ENCODE results near the gene AKTIP.
"Not testable (repeated sequence)": the region's sequence is repeated elsewhere in the genome, so short reads cannot be mapped to it uniquely, and the experiment has no call there.

The AKTIP gene

DNA sequence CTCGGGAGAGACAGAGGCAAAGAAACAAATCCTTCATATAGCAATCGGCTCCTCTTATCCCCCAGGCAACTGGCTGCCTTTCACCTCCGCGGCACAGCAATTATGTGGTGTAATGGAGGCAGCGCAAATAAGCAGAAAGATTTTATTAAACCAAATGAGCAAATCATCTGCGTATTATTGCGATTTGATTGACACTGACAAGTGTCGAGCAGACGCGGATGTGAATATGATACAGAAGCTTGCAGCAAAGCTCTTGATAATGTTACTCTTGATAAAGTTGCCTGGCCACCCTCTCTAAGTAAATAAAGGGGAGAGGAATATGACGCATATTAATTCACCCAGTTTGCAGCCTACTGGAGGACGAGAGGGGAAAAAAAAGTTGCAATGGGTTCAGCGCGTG is 26.5 kb upstream of the AKTIP start:
- H3K4me3 Mint-ChIP-seq = no peak overlapping the region
- DNase-seq = no peak

DNA sequence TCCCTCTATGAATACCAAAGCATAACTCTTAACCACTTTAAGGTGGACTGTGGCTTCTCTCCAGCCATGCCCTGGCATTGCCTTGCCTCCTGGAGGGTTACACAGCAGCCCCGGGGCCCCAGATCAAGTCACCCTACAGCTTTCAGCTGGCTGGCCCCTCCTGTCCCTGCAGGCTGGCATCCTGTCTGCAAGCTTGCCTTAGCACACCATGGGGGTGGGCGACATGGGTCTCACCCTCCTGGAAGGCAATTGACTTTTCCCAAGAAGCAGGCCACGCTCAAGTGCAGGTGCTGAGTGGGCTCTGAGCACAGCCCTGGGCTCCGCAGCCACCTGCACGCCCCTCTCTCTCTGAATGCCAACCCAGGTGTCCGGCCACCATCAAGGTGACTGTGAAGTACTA is 25.8 kb upstream of the AKTIP start:
- Mint-ChIP-seq H3K4me3 (no peak overlapping the region), H3K9me3 (no peaks in the 10 kb centered on the region), H3K4me1 (ENCODE audit: low read depth in 2 of 2) (peaks cover 2 to 3% of the 10 kb centered on the region in 2 donors), H3K36me3 (ENCODE audit: insufficient read depth) (no peaks in the 10 kb centered on the region), H3K27me3 (no peaks in the 10 kb centered on the region), H3K27ac (peak overlapping the region in 1 of 2 donors; percentile 64)
- DNase-seq = no peak
- no peak for ATAC-seq (replicated peaks)

More for the DNA sequence above, 26.5 kb upstream of the AKTIP start:
- no peaks in the 10 kb centered on the region for H3K27me3 Mint-ChIP-seq
- H3K27ac Mint-ChIP-seq = no peak overlapping the region
- H3K9me3 Mint-ChIP-seq = no peaks in the 10 kb centered on the region
- H3K36me3 Mint-ChIP-seq (ENCODE audit: insufficient read depth) = no peaks in the 10 kb centered on the region
- H3K4me1 Mint-ChIP-seq (ENCODE audit: low read depth in 2 of 2) = peaks cover 6% of the 10 kb centered on the region in 2 donors
- ATAC-seq (replicated peaks) = no peak

DNA sequence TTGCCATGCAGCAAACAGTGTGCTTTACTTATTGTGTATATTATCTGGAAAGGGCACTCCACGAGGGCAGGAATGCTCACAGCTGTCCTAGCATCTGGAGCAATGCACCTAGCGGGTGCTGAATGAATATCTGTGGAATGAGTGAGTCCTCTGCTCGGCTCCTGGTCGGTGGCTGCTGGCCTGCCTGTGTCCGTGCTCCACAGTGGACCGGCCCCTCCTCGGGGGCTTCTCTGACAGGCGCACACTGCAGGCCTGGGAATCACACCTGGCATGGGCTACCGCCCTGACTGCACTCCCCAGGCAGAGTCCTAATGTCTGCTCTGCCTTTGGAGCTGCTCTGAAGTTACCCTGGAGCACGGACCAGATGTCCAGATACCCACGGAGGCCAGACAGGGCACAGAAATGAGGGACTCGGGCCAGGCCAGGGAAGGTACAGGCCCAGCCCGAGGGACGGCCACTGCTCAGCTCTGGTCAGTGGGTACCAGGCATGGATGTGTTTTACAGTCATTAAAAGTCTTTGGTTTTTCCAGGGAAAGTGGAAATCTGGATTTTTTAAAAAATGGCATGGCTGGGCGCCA is 21.1 kb upstream of the AKTIP start:
- H3K36me3 Mint-ChIP-seq (ENCODE audit: insufficient read depth) = peaks cover 5% of the 10 kb centered on the region

DNA sequence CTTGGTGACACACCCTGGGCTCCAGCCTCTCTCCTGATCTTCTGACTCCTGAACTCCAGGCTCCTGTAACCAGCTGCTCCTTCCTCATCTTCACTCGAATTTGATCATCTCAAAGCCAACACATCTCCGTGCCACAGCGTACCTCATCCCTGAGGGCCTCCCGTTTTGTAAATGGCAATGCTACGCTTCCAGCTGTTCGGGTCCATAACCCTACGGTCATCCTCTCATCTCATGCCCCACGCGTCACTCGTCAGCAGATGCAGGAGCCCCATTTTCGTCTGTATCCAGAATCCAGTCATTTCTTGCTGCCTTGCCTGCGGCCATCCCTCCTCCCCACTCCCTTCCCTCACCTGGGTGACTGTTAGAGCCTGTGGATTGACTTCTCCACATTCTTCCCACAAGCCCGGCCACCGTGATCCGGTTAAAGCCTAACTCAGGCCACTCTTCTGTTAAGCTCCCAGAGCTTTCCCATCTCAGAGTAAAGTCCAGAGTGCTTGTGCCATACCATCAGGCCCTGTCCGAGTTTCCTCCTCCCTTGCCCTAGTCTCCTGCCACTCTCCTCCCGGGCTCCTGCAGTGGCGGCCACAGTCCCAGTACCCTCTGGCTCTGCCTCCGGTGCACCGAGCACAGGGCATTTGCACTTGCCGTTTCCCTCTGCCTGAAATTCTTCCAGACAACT is 20.3 kb upstream of the AKTIP start:
- Mint-ChIP-seq H3K4me3 (no peak overlapping the region), H3K27ac (peak overlapping the region in 1 of 2 donors; percentile 57), H3K9me3 (no peaks in the 10 kb centered on the region), H3K4me1 (ENCODE audit: low read depth in 2 of 2) (peaks cover 28 to 33% of the 10 kb centered on the region in 2 donors), H3K36me3 (ENCODE audit: insufficient read depth) (peaks cover 12% of the 10 kb centered on the region), H3K27me3 (peaks cover 0 to 6% of the 10 kb centered on the region in 2 donors)
- DNase-seq (no peak), ATAC-seq (replicated peaks) (no peak)

More for the DNA sequence above, 21.1 kb upstream of the AKTIP start:
- no peak for ATAC-seq (replicated peaks)
- Mint-ChIP-seq H3K27me3 (peaks cover 0 to 6% of the 10 kb centered on the region in 2 donors), H3K9me3 (no peaks in the 10 kb centered on the region), H3K4me1 (ENCODE audit: low read depth in 2 of 2) (peaks cover 22 to 25% of the 10 kb centered on the region in 2 donors), H3K4me3 (no peak overlapping the region), H3K27ac (peak overlapping the region in 1 of 2 donors; percentile 33)
- no peak for DNase-seq

DNA sequence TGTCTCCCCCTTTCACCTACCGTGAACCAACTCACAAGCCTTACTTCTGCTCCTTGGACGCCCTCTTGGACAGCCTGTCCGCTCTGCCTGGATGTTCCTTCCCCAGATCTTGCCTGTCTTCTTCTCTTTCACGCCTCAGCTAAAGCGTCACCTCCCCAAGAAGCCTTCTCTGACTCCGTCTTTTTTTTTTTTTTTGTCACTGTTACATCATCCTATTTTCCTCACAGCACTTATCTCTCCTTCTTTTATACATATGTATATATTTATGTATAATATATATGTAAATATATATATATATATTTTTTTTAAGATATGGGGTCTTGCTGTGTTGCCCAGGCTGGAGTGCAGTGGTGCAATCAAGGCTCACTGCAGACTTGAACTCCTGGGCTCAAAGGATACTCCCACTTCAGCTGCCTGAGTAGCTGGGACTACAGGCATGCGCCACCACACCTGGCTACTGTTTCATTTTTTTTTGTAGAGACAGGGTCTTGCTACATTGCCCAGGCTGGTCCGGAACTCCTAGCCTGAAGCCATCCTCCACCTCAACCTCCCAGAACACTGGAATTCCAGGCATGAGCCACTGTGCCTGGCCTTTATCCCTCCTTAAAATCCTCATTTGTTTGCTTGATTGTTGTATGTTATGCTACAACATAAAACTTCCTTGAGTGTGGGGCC is 16.5 kb upstream of the AKTIP start:
- Mint-ChIP-seq H3K27me3 (peaks cover 0 to 6% of the 10 kb centered on the region in 2 donors), H3K4me3 (peak overlapping the region; percentile 72 to 82), H3K4me1 (ENCODE audit: low read depth in 2 of 2) (peaks cover 55 to 64% of the 10 kb centered on the region in 2 donors), H3K9me3 (no peaks in the 10 kb centered on the region), H3K36me3 (ENCODE audit: insufficient read depth) (peaks cover 16% of the 10 kb centered on the region), H3K27ac (peak overlapping the region; percentile 85 to 94)
- ATAC-seq (replicated peaks) = peak; percentile 35
- no peak for DNase-seq

DNA sequence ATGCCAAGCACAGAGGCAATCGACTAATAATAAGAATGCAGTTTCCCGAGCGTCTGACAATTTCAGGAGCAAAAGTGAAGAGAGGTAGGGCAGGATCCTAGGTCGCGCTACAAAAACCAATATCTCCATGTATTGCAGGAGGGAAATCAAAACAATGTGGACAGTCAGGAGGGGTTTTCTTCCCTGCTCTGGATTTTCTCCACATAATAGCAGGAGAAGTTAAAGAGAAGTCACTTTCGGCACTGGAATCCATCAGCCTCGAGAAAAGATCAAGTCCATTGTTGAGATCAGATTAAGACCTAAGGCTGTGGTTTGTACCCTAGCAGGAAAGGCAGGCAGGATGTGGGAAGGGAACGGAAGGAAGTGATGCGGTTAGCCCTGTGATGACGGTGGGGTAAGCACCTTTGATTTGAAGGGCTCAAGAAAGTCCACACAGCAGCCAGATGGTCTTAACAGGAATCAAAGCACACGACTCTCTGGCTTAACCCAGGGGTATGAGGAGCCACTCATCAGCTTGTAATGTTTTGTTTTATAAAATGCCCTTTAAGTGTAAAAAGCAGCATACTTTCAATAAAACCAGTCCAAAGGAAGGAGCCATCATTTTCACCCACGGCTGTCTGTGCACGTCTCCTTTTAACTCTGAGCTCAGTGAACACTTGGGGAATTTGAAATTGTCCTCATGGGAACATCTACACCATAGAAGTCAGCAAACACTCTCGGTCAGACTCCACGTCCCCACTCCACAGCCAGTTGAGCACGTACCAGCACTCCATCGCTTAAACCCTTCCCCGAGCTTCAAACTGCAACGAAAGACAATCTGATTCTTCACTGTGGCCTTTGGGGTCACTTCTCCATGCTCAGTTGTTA is 15.8 kb upstream of the AKTIP start:
- Mint-ChIP-seq H3K9me3 (no peaks in the 10 kb centered on the region), H3K27me3 (peaks cover 0 to 6% of the 10 kb centered on the region in 2 donors), H3K4me1 (ENCODE audit: low read depth in 2 of 2) (peaks cover 59 to 66% of the 10 kb centered on the region in 2 donors), H3K4me3 (peak overlapping the region; percentile 72 to 82), H3K27ac (peak overlapping the region; percentile 85 to 94), H3K36me3 (ENCODE audit: insufficient read depth) (peaks cover 16% of the 10 kb centered on the region)
- ATAC-seq (replicated peaks) = peak; percentile 98
- peak; percentile 72 to 77 (median 76) for DNase-seq

DNA sequence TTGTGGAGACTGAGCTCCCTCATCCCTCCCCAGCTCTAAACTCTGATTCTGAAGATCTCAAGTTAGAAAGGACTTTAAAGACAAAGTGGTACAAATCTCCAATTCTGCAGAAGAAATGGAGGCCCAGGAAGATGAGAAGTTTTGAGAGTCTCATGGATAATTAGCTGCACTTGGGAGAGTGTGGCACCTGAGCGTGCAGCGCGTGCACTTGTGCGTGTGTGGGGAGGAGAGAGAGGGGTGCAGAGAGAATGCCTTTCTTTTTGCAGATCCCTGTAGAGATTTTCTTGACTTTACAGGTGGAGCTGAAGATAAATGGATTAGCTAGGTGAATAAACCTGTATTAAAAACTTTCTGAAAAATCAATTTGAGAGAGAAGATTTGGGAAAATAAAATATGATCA is 14.8 kb upstream of the AKTIP start:
- H3K4me3 Mint-ChIP-seq = peak overlapping the region; percentile 72 to 82
- ATAC-seq (replicated peaks) = no peak
- H3K9me3 Mint-ChIP-seq = no peaks in the 10 kb centered on the region
- H3K27ac Mint-ChIP-seq = peak overlapping the region in 1 of 2 donors; percentile 71
- H3K36me3 Mint-ChIP-seq (ENCODE audit: insufficient read depth) = peaks cover 16% of the 10 kb centered on the region
- peaks cover 0 to 1% of the 10 kb centered on the region in 2 donors for H3K27me3 Mint-ChIP-seq
- DNase-seq = no peak
- H3K4me1 Mint-ChIP-seq (ENCODE audit: low read depth in 2 of 2) = peaks cover 59 to 73% of the 10 kb centered on the region in 2 donors

DNA sequence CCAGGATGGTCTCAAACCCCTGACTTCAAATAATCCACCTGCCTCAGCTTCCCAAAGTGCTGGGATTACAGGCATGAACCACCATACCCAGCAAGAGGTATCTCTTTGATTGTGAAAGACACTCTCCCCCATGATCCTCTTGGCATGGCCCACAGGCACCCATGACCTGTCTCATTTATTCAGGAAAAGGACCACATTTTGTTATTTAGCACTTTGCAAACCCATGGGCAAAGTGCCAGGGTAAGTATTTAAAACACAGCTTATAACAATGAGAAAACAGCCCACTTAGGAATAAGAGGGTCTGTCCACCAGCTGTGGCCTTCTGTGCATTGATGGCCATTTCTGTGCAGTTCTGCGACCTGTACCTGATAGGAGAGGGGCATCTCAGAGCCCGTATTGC is 12.8 kb upstream of the AKTIP start:
- no peak for DNase-seq
- no peak overlapping the region for H3K27ac Mint-ChIP-seq
- no peaks in the 10 kb centered on the region for H3K27me3 Mint-ChIP-seq
- H3K36me3 Mint-ChIP-seq (ENCODE audit: insufficient read depth) = peaks cover 16% of the 10 kb centered on the region
- peaks cover 74 to 84% of the 10 kb centered on the region in 2 donors for H3K4me1 Mint-ChIP-seq (ENCODE audit: low read depth in 2 of 2)
- ATAC-seq (replicated peaks) = no peak
- no peaks in the 10 kb centered on the region for H3K9me3 Mint-ChIP-seq
- H3K4me3 Mint-ChIP-seq = peak overlapping the region; percentile 47 to 82

DNA sequence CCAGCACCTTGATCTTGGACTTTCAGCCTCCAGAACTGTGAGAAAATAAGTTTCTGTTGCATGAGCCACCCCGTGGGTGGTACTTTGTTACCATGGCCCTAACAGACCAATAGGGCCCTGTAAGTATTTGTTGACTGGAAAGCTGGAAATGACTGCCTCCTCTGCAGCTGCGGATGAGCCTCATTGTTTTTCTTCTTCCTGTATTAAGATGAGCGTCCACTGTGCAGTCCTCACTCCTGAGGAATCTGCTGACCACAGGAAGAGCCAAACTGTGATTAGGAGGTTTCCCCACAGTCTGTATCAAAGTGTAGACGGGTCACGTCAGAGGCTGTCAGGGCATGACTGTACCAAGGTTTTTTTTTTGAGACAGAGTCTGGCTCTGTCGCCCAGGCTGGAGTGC is 12.2 kb upstream of the AKTIP start:
- no peaks in the 10 kb centered on the region for H3K9me3 Mint-ChIP-seq
- ATAC-seq (replicated peaks) (no peak), DNase-seq (no peak)
- peak overlapping the region; percentile 18 to 47 for H3K4me3 Mint-ChIP-seq
- H3K4me1 Mint-ChIP-seq (ENCODE audit: low read depth in 2 of 2) = peaks cover 77 to 85% of the 10 kb centered on the region in 2 donors
- no peaks in the 10 kb centered on the region for H3K27me3 Mint-ChIP-seq
- H3K27ac Mint-ChIP-seq = no peak overlapping the region
- H3K36me3 Mint-ChIP-seq (ENCODE audit: insufficient read depth) = peaks cover 16% of the 10 kb centered on the region

DNA sequence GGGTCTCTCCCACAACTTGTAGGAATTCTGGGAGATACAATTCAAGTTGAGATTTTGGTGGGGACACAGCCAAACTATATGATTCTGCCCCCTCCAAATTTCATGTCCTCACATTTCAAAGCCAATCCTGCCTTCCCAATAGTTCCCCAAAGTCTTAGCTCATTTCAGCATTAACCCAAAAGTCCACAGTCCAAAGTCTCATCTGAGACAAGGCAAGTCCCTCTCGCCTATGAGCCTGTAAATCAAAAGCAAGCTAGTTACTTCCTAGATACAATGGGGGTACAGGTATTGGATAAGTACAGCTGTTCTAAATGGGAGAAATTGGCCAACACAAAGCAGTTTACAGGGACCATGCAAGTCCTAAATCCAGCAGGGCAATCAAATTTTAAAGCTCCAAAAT is 9.8 kb upstream of the AKTIP start:
- H3K27me3 Mint-ChIP-seq; H3K9me3 Mint-ChIP-seq; H3K36me3 Mint-ChIP-seq (ENCODE audit: insufficient read depth); DNase-seq; ATAC-seq (replicated peaks): not testable (repeated sequence)
- peak overlapping the region in 1 of 2 donors; percentile 6 for H3K4me3 Mint-ChIP-seq
- peak overlapping the region in 1 of 2 donors; percentile 53 for H3K27ac Mint-ChIP-seq
- peaks cover 57 to 64% of the 10 kb centered on the region in 2 donors for H3K4me1 Mint-ChIP-seq (ENCODE audit: low read depth in 2 of 2)

DNA sequence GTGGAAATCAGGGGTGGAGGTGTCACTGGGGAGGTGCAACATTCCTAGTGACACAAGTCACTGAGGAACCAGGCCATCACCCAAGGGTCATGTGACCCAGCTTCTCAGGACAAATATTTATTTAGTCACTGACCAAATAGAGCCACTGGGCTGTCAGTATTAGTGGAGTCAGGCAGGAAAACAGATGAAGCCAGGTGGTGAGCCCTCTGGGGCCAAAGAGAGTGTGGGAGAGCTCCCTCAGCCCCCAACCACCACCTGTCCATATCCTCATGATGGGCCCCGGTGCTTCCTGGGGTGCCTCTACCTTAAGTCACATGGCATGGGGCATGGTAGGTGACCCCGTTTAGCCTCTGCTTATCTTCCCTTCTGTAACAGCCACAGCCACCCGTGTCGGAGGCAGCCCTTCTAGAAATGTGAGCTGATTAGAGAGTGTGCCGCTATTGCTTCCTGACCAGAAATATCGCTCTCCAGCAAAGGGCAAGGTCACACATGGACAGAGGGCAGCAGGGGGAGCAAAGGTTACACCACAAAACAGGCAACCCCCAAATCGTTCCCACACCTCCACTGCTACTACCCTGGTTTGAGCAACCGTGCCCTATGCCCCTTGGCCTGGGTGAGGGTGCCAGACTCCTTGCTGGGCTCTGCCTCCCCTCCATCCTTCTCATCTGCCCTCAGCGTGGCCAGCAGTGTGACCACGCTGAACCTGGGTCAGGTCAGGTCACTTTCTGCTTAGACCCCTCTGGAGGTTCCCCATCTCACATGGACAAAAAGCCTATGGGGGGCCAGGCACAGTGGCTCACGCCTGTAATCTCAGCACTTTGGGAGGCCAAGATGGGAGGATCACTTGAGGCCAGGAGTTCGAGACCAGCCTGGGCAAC is 8.6 kb upstream of the AKTIP start:
- peak overlapping the region; percentile 26 to 53 for H3K27ac Mint-ChIP-seq

DNA sequence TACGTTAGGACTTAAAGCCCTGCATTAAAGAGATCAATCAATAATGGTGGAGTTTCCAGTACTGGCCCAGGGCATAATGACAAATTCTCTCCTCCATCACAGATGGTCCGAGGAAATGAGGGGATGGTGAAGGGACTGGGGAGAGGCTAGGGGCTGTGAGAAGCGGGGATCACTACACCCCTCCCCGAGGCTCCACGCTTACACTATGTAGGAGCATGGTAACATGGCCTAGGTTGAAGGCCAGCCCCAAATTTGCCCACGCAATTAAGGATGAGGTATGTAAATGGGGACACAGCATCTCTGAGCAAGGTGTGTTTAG is 8.0 kb upstream of the AKTIP start:
- H3K4me1 Mint-ChIP-seq (ENCODE audit: low read depth in 2 of 2) = peaks cover 45 to 48% of the 10 kb centered on the region in 2 donors
- H3K27me3 Mint-ChIP-seq = no peaks in the 10 kb centered on the region
- ATAC-seq (replicated peaks) (peak; percentile 4), DNase-seq (no peak)
- peak overlapping the region in 1 of 2 donors; percentile 46 for H3K27ac Mint-ChIP-seq
- no peaks in the 10 kb centered on the region for H3K9me3 Mint-ChIP-seq
- H3K4me3 Mint-ChIP-seq = peak overlapping the region; percentile 6 to 17
- H3K36me3 Mint-ChIP-seq (ENCODE audit: insufficient read depth) = no peaks in the 10 kb centered on the region

More for the DNA sequence above, 8.6 kb upstream of the AKTIP start:
- ATAC-seq (replicated peaks) = peak; percentile 66
- Mint-ChIP-seq H3K27me3 (no peaks in the 10 kb centered on the region), H3K36me3 (ENCODE audit: insufficient read depth) (no peaks in the 10 kb centered on the region), H3K4me3 (peak overlapping the region in 1 of 2 donors; percentile 17), H3K4me1 (ENCODE audit: low read depth in 2 of 2) (peaks cover 48 to 52% of the 10 kb centered on the region in 2 donors), H3K9me3 (no peaks in the 10 kb centered on the region)
- no peak for DNase-seq

Data from effector memory CD8-positive, alpha-beta T cell (primary cell).